ENCODE results near the gene NFIB.
A peak's percentile ranks its signal among the peaks of the same experiment; 100 is the strongest.

The NFIB gene

DNA sequence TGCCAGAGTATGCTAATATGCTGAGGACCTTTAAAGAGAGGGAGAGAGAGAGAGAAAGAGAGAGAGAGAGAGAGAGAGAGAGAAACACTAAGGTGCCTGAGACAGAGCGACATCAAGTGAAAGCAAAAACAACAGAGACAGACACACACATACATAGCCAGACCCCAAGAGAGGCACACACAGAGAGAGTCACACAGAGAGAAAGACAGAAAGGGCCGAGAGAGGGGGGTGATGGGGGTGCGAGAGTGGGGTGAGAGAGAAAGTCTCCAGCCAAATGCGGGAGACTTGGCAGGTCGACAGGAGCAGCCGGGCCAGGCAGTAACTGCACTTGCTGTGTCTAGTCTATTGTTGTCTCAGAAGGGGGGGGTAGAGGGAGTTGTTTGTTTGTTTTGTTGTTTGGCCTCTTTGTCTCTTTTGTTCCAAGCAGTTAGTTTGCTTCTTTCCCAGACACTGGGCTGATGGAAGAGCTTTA is 30.1 kb upstream of the NFIB start:
- DNase-seq: no peak

DNA sequence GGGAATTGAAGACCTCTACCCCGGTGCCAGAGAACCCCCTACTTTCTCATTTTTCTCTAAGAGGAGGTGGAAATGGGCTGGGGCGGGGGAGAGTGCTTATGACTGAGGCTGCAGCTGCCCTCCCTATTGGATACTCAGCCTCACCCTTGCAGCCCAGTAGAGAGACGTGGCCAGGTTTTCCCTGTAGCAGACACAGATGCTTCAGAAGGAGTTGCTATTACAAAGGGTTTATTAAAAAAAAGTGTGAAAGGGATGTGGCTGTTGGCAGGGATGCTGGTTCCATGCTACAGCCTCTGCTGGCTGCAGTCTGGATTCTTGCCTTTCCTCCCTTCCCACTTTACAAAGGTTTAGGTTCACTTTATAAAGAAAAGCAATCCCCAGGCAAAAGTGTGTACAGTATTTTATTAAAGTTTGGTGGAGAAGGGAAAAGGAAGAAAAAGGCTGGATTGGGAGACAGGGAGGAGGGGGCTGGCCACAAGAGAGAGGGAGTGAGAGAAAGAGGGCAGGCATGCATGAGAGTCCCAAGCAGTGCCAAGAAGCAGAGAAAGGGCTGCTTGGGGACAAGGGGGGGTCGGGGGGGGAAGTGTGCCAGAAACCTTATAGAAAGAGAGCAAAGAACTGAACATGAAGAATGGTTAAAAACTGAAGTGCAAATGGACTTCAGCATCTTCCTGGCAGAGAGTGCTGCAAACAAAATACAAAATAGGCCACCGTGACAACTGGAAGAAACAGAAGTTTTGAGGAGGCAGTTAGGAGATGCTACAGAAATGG is 29.5 kb upstream of the NFIB start:
- no peak for DNase-seq

DNA sequence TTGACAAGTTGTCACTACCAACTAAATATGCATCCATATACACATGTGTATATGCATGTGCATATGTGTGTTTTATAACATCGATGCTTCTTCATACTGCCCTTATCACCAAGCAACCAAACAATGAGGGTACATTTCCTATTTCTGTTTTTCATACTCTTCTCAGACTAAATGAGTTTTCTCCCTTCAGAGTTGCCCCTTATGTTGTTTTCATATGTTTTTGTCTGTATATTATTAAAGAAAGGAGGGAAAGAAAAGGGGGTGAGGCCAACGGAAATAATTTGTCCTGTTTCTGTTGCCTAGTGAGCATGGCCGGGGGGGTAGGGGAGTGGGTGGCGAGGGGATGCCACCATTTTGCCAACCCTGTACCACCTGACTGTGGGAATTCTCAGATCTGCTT is 28.8 kb upstream of the NFIB start:
- no peak for DNase-seq

DNA sequence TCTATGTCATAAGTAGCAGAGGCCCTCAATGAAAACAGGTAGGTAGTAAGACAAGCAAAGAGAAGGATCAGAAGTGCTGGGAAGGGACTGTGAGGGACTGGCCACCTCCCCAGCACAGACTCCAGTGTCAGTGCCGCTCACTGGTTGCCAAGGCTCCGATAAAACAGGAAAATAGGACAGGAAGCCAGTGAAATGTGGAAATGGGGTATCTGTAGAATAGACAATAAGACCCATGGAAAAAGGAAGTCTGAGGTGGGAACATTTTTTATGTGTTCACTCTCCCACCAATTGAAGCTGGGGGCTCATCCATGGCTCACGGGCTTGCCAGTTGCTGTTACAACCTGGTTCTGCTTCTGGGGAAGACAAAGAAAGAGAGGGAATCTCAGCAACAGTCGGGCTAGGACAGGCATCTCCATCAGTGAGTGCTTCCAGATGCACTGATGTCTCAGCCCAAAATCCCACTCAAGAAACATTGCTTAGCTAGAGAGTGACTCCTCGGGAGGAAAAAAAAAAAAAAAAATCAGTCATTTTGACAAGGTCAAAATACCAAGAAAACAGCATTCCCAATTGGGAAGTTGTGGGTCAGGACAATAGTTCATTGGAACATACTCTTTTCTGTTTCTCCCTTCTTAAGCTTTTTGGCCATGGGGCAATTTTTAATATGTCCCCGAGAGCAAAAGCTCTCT is 27.6 kb upstream of the NFIB start:
- no peak for DNase-seq

DNA sequence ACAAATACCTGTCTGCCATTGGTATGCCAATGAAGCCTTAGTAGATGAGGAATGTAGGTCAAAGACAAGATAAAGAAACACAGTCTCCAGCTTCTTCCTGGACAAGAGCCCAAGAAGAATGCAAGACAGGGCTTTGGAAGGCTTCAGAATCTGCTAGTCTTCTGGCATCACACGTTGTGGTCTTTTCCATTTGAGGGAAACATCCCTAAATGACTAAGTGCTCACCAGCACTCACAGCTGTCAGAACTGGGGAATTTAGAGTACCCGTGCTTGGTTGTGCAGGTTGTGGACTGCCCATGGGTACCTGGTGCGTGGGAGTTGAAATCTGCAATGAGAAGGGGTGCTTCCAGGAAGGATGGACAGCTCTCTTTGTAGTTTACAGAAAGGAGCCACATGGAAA is 27.1 kb upstream of the NFIB start:
- DNase-seq: no peak

DNA sequence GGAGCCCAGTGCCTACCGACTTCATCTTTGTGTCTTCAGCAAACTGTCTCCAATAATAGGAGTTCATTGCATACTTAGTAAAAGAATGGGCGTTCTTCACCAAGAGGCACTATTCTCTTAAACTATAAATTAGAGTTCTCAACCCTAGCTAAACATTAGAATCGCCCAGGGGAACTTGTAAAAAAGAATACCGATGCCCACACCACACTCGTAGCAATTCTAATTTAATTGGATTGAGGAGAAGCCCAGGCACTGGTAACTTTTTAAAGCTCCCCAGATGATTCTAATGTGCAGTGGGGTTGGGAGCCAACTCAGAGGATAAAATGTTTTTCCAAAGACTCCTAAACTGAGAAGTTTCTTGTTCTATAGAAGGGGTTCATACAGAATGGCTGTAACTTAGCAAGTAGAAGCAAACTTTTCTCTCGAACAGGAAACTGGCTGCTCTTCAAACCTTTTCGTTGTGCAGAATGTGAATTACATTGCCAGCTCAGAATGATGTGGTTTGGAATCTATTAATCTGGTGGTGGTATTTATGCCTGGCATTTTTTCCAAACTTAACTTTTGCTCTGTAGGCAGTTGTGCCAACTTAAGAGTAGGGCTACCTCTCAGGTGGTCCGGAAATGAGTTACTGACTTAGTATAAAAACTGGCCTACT is 26.4 kb upstream of the NFIB start:
- no peak for DNase-seq

DNA sequence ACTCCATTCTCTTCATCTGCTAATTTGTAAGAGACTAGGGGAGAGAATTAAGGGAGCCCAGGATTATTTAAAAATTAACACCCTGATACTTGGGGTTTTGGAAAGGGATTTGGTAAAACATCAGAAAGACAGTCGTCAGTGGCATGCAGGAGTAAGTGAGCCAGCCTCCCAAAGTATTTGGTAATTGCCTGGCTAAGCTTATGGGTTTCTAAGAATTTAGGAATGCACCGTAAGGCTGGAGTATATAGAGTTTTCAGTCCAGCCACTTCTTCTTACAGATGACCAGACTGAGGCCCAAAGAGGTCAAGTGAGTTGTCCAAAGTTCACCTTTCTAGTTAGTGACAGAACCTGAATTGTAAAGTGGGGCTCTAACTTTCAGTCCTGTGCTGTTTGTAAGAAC is 25.8 kb upstream of the NFIB start:
- DNase-seq: no peak

DNA sequence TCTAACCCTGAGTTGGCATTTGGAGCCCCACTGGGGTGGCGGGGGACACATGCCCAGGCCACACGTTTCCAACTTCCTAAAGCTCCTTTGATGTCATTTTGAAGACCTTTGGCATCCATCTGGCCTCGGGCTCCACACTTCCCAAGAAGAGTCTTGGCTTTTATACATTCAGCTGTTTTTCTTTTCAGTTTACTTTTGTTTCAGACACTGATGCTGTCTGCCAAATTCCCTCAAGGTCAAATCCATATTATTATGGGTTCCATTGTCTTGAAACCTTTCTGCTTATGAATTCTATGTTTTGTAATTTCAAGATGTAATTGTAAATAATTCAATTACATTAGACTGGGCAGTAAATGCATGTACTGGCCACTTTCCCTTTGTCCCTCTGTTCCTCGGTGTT is 23.7 kb upstream of the NFIB start:
- DNase-seq: no peak

DNA sequence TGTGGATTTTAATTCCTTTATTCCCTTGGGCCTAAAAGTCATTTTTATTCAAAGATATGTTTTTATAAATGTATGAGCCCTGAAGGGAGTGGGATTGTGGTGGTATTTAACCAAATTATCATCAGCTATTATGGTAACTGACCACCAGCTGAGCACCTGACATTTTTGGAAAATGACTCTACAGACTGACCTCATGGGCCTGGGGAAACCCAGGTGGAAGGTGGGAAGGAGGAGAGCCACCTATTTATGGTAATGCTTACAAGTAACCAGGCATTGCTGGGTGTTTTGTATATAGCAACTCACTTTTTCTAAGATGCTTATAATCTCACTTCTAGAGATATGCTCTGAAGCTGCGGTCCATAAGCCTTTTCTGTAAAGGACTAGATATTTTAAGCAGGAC is 22.3 kb upstream of the NFIB start:
- no peak for DNase-seq

DNA sequence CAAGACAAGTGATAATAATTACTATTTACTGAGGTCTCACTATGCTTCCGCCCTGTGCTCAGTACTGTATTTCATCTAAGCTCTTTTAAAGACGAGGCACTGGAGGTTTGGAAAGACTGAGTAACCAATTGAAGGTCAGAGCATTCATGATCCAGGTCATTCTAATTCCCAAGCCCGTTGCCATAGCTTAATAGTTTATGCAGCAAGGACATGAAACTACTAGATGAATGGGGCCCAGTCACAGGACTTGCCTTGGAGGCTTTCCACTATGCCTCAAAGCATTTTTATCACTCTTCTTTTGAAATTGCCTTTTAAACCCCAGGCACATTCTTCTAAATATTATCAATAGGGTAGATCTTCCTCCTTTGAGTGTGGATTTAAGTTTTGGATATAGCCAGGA is 17.2 kb upstream of the NFIB start:
- DNase-seq: no peak

DNA sequence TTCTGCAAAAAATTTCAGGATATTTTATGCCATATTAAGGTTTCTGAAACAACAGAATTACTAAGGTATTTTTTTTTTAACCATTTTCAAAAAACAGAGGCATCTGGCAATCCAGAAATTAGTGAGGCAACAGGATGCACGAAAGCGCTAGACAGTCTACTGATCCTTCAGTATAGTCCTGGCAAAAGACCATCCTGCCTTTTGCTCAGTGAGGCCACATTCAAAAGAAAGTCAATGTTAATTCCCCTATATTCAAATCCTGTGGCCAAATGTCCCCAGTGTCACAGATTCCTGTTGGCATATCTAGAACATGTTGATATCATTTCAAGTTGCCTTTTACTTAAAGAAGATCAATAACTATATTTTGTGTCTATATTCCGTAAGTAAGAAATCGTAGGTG is 13.1 kb upstream of the NFIB start:
- DNase-seq: peak; percentile 66

DNA sequence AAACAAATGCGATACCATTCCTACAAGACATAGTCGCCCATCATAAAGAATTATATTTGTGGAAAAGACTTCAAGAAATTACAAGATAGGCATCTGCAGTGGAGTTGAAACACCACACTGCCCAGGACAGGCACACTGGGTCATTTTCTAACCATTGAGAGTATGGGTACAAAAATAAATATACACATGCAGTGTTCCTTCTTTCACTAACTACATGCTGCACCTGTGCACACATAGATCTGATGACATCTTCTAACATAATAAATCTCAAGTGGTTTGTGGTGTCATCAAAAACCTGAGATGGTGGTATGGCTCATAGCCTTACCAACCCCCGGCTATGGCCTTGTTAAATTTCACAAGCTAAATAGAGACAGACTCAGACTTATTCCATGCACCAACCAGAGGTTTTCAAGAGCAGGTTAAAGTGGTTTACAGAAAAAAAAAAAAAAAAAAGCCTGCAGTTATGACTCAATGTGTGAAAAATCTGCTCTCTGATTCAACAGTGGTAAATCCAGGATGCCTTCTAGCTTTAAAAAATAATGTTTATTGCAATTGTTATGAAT is 12.4 kb upstream of the NFIB start:
- peak; percentile 61 for DNase-seq

DNA sequence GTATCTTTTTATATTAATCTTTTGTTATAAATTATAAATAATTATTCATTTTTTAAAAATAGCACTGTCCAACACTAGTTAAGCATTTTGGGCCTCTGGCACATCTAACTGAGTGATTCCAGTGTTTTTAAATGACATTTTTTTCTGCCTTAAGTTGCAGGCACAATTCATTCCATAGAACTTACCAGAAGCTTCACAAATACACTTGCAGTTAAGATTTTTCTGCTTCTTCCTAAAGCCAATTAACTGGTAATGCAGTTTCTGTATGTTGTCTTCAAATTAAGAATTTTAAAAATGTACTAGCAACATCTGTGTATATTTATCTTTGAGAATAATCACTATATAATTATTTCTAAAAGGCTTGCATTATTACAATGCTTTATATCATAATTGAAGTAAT is 11.2 kb upstream of the NFIB start:
- DNase-seq: no peak

DNA sequence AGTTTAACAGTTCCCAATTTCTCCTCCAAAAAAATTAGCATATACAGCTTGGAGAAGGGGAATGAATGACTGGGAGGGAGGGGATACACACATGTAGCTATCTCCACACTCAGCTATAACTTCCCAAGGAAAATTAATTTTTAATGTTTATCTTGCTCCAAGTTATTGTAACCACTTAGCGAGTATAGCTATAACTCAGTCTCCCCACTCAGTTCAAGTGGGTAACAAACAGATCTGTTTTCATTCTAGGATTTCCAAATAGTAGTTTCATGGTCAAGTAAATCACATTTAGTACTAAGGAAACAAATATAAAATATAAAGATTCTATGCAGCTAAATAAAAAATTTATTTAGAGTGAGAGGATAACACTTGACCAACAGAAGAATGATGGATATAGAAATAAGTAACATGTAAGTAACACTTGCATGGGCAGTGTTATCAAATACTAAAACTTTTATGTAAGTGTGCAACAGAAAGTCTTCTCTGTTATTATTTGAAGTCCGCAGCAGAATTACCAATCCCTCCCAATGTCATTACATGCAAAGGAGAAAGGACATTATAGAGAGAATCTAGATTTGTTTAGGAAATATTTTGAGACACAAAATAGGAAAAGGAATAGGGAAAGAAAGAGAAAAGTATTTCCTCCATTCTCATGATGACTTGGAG is 10.2 kb upstream of the NFIB start:
- DNase-seq: no peak

DNA sequence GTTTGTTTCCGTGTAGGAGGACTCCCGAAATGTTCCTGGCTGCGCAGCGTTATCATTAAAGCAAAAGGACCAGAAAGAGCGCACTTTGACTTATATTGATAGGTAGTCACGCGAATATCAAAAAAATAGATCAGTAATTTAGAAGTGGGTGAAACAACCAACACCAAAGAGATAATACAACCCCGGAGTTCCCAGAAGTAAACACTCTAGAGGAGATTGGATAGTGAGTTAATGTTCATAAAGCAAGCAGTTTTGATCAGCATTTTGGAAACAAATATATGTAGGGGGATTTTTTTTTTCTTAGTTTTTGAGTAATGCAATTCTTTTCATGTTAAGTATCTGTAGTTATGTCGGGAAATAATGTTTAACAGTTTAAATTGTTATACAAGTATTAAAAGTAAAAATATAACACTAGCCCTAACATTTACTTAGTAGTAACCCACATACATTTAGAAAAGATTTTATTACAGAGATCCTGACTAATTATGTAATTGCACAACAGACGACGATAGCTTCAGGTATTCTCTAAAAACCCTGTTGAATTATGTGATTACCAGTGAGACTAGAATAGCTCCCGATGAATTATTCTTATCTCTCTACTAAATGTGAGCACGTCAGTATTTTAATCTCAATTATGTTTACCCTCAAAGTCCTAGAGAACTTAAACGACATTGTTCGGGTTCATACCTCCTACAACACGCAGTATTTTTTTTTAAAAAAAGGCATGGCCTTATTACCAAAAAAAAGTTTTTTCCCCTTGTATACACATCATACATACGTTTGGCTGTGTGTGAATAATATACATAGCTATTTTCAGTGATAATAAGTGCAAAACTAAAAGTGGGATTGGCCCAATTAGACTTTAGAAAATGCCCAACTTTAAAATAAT is 9.4 kb upstream of the NFIB start:
- DNase-seq: peak; percentile 58

DNA sequence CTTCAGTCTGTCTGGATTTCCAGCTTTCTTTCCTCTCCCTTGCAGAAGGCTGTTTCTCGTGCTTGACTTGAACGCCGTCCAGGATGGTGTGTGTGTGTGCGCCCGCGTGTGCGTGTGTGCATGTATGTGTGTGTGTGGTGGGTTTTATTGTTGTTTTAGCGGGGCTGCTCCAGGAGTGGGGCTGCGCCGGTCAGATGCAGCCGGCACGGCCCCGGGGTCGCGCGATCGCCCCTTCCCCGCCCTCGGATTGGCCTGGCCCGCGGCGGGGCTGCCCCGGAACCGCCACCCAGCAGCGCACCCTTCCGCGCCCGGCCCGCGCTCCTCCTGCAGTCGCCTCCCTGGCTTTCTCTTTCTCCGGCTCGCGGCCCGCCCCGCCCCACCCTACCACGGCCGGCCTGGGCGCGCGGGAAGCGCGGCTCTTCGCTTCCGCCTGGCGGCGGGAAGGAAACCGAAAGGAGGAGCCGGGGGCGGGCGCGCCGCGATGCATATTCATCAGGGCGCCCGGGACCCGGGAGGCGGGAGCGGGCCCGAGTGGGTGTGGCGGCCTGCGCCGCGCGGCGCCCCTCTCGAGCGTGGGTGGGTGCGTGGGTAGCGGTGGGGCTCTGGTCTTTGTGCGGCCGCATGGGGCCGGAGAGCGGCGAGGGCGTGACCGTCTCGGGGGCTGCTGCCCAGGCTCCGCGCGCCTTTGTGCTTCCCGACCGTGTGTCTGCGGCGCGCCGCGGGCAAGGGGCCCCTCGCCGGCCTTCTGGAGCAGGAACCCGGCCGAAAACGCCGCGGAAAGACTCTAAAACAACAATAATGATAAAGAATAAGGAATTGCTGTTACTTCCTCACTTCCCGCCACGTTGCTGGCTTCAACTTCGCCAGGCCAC is 8.5 kb upstream of the NFIB start:
- peak; percentile 61 for DNase-seq

DNA sequence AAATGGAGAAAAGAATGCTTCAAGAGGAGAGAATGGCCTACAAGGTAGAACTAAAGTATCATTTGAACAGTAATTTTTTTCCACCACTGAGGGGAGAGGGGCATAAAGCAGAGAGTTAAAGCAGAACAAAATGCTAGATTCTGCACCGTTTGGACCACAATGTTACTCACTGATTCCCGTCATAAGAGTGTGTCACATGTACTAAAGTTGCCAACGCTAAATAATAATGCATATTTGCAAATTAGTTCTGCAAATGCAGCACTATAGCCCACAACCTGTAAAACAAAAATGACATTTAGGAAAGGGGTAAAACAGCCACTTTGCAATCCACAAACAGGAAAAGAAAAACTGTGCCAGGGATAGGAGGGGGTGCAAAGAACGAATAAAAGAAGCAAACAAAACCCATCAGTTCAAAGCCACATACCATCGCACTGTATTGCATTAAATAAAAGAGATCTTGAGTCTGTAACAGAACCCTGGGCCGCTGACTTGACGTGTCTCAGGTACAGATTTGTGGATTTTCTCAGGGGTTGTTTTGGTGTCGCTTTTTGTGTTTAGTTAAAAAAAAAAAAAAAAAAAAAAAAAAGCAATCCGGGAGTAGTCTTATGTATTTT is 7.7 kb upstream of the NFIB start:
- no peak for DNase-seq

DNA sequence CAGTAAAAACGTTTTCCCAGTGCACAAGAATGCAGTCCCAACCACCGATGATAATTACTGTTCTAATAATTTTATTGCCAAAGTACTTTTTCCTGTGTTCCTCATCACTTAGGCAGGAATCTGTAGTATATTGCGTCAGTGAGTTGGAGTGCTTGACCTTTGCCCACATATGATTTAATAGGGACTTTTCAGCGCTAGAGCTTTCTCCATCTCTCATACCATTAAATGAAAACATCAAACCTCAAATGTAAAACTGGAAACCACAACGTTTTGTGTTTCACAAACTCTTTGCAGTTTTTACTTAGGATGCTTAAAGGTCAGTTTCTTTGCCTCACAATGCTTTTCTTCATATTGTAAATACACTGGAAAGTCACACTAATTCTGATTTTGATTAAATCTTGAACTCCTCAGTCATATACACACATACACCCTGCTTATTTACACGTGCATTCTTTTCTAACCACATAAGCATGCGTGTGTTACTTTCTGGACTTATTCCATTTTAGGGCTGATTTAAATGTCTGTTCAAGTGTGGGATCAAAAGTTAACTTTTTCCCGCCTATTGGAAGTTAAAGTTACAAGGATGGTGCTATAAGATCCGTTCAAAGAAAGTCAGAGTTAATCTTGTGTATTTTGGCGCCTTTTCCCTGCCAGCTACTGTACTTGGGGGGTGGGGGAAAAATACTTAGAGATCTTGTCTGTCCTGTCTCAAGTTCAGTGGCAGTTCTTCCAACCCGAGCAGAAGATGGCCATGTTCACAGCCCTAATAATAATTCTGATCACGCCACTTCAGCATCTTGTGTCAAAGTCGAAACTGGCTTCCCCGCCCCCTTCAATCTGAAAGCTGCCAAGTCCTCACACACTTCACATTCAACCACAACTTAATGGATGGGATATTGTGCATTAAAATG is 6.6 kb upstream of the NFIB start:
- no peak for DNase-seq

DNA sequence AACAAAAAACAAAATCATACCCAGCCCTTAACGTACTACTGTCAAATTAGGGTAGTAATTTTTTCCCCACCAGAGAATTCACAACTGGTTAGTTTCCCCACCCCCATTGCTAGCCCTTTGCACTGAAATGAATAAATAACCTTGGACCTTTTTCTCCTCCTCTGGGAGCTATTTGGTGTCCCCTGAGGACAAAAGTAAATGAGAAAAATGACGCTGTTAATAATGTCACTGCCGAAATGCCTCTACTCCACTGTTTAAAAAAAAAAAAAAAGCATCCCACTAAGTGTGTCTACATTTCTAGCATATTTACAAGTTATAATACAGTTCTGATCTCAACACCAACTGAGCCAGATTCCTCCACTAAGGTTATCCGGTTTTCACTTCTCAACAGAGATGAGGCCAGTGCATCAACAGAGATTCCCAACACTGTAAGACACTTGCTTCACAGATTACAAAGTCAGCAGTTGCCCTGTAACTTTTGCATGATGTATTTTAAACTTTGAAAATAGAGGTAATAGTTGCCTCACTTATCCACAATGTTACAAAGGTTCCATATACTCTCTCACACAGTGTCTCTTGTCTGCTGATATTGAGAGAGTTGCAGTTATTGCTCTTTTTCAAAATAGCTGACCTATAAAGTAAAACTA is 5.1 kb upstream of the NFIB start:
- DNase-seq: no peak
